Activated naive CD8-positive, alpha-beta T cell (primary cell): ENCODE data around the gene COA8.

Source experiments
- H3K27ac Mint-ChIP-seq: one replicate; pipeline ENCODE4 v1.8.0; 2021; ENCODE audit warnings: mixed read lengths
- H3K27me3 Mint-ChIP-seq: one replicate; pipeline ENCODE4 v1.8.0; 2021; ENCODE audit warnings: mixed read lengths
- H3K36me3 Mint-ChIP-seq: one replicate; pipeline ENCODE4 v1.8.0; 2021; ENCODE audit warnings: mixed read lengths
- H3K4me1 Mint-ChIP-seq: one replicate; pipeline ENCODE4 v1.8.0; 2021; ENCODE audit warnings: low read depth, mixed read lengths
- H3K4me3 Mint-ChIP-seq: one replicate; pipeline ENCODE4 v1.8.0; 2021; ENCODE audit warnings: mild to moderate bottlenecking, mixed read lengths
- H3K9me3 Mint-ChIP-seq: one replicate; pipeline ENCODE4 v1.8.0; 2021; ENCODE audit warnings: low read depth, mixed read lengths

The COA8 gene

DNA sequence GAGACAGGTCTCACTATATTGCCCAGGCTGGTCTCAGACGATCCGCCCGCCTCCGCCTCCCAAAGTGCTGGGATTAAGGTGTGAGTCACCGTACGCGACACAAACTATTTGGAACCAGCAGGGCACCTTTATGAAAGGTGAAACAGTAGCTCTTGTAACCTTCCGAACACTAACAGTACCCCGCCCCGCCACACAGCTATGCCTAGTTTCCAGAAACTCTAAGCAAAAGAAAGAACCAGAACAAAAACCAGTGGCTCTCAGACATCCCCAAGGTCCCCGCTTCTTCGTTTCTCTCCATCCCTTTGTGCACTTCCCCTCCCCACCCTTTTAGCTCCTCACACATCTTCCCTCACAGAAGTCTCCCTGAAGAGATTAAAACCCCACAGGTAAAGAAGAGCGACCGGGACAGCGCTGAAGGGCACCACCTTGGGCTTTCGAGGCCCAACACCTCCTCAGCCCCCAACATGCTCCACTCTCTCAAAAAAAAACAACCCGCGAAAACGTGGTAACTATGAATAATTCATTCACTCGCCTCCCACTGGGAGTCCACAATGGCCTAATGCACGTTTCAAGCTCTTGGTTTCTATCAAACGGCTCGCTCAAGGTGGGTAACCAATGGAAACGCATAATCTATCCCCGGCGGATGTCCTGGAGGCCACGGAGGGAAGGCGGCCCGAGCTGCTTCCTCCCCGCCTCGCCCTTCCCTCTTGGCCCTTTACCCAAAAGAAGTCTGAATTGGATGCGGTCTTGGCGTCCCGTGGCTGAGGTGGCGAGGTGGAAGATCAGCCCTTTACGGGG lies 1.2 kb upstream of the COA8 start:
- Mint-ChIP-seq H3K36me3 (peaks cover 7% of the 10 kb centered on the region), H3K4me1 (peaks cover 69% of the 10 kb centered on the region)

DNA sequence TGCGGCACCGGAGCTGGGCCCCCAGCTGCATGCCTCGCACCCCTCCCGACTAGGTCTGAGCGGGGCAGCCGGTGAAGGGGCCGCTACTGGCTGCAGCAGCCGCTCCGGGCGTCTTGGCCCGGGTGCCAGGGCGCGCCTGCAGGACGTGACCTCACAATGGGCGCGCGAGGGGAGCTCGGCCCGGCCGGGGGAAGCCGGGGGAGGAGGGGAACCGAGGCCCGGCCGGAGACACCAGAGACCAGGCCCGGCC lies 656 bp upstream of the COA8 start:
- H3K36me3 Mint-ChIP-seq: peaks cover 7% of the 10 kb centered on the region
- H3K27ac Mint-ChIP-seq: peak overlapping the region; percentile 95
- no peaks in the 10 kb centered on the region for H3K27me3 Mint-ChIP-seq
- H3K4me3 Mint-ChIP-seq: peak overlapping the region; percentile 99
- peaks cover 66% of the 10 kb centered on the region for H3K4me1 Mint-ChIP-seq
- H3K9me3 Mint-ChIP-seq: no peaks in the 10 kb centered on the region

More for the DNA sequence above, 1.2 kb upstream of the COA8 start:
- H3K4me3 Mint-ChIP-seq: peak overlapping the region; percentile 99
- H3K27ac Mint-ChIP-seq: peak overlapping the region; percentile 95
- H3K27me3 Mint-ChIP-seq: no peaks in the 10 kb centered on the region
- no peaks in the 10 kb centered on the region for H3K9me3 Mint-ChIP-seq

DNA sequence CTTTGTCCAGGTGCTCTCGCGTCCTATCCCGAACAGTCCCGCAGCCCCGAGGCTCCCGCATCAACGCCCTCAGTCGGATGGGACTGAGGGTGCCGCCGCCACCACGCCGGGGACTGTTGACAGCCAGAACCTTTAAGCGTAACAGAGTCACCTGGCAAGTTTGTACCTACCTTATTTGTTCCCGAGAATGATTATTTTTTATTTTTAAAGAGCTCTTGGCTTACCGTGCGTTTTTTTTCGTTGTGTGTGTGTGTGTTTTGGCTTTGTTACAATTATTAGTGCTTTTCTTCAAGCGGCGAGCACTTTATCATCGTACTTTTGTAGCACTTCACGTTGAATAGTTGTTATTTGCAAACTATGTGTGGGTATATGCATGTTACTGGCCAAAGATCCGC lies 463 bp downstream of the COA8 start:
- no peaks in the 10 kb centered on the region for H3K27me3 Mint-ChIP-seq
- peak overlapping the region; percentile 85 for H3K27ac Mint-ChIP-seq
- peaks cover 62% of the 10 kb centered on the region for H3K4me1 Mint-ChIP-seq
- H3K36me3 Mint-ChIP-seq: peaks cover 7% of the 10 kb centered on the region
- peak overlapping the region; percentile 97 for H3K4me3 Mint-ChIP-seq
- H3K9me3 Mint-ChIP-seq: no peaks in the 10 kb centered on the region

DNA sequence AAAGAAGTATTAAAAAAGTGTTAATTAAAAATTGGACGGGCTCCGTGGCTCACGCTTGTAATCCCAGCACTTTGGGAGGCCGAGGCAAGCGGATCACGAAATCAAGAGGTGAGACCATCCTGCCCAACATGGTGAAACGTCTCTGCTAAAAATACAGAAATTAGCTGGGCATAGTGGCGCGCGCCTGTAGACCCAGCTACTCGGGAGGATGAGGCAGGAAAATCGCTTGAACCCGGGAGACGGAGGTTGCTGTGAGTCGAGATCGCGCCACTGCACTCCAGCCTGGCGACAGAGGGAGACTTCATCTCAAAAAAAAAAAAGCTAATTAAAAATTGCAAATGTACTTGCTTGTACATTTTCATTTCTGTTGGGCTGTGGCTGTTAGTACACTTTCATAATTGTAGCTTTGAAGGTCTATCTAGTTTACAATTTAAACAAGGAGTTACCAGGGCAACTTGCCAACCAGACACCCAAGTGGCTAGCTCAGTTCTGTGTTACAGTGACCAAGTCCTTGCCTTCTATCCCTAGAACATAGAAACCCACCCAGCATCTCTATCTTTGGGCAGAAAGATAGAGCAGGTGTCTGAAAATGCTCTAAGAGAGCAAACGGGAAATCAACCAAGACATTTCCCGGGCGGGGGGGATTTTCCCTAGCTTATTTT lies 1.2 kb downstream of the COA8 start:
- Mint-ChIP-seq H3K27ac (no peak overlapping the region), H3K9me3 (no peaks in the 10 kb centered on the region), H3K27me3 (no peaks in the 10 kb centered on the region), H3K36me3 (peaks cover 7% of the 10 kb centered on the region), H3K4me1 (peaks cover 55% of the 10 kb centered on the region), H3K4me3 (peak overlapping the region; percentile 97)

DNA sequence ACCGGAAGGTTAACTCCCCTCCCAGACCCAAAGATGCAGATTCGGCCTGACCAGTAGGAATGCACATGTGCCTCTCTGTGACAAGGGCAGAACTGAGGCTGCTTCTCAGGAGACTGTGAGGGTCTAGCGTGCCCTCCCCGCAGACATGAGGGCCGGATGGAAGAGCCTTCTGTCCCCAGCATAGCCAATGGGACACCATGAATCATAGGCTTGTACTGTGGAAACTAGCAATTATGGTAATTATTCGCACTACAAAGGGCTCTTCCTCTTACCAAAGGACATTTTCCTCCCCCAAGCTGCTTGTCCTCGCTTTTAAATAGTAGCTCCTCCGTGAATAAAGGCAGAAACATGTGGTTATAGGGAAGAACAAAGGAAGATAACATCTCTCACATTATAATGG lies 6.2 kb downstream of the COA8 start:
- Mint-ChIP-seq H3K36me3 (no peaks in the 10 kb centered on the region), H3K27ac (no peak overlapping the region), H3K9me3 (no peaks in the 10 kb centered on the region), H3K4me3 (no peak overlapping the region), H3K4me1 (peaks cover 24% of the 10 kb centered on the region), H3K27me3 (no peaks in the 10 kb centered on the region)

DNA sequence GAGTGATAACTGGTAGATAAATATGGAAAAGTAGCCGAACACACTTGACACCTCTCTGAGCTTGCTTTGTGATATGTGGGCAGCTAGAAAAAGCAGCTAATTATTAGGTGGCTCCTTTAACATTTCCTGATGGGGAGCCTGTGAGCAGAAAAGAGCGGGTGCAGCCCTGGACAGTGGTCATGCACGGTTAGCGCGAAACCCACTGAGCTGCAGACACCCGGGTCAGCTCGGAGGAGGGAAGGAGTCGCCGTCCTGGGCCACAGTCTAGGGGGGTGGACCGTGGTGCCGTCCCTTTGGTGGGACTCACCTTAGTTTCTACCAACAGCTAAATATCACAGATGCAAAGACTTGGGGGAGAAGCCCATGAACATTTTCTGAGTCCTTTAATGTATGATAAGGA lies 6.6 kb downstream of the COA8 start:
- Mint-ChIP-seq H3K9me3 (no peaks in the 10 kb centered on the region), H3K27me3 (no peaks in the 10 kb centered on the region), H3K36me3 (no peaks in the 10 kb centered on the region), H3K4me3 (no peak overlapping the region), H3K27ac (no peak overlapping the region), H3K4me1 (peaks cover 21% of the 10 kb centered on the region)

DNA sequence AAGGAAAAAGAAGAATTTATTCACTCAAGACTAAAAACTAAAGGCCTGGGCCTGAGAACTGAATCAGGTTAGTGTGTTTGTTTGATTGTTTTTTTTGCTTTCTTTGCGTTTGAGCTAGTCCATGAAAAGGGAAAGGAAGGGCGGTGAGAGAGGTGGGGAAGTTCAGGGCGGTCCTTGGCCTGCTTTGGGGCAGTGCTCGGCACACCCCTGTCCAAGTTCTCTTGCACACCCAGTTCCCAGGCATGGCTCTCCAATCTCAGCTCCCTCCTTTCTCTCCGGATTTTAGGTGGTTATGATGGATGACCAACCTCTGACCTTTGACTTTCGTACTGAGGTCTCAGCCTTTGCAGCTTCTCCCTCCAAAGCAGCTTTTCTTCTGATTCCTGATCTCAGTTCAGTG lies 11.3 kb downstream of the COA8 start:
- no peaks in the 10 kb centered on the region for H3K27me3 Mint-ChIP-seq
- H3K36me3 Mint-ChIP-seq: peaks cover 5% of the 10 kb centered on the region
- no peaks in the 10 kb centered on the region for H3K9me3 Mint-ChIP-seq
- no peak overlapping the region for H3K27ac Mint-ChIP-seq
- H3K4me1 Mint-ChIP-seq: peaks cover 3% of the 10 kb centered on the region
- H3K4me3 Mint-ChIP-seq: no peak overlapping the region

DNA sequence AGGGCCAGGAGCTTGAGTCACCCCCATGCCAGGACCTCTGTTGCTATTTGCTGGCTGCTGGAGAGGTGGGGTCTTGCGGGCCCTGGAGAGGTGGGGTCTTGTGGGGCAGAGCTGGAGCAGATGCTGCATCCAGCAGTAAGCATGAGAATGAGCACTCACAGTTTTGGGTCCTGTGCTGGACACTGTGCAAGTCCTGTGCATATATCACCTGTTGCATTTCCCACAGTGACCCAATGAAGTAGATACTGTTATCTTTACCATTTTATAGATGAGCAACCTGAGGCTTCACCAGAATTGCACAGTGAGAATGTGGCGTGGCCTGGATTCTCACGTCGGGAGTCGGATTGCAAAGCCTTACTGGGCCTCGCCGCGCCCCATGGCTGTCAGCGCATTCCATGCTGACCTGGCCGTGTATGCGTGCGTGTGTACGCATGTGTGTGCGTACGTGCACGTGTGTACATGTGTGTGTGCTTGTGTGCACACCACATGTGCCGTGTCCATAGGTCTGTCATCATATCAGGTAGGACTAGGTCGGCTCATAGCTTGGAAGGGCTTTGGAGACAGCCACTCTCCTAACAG lies 12.0 kb downstream of the COA8 start:
- Mint-ChIP-seq H3K27me3 (no peaks in the 10 kb centered on the region), H3K36me3 (peaks cover 5% of the 10 kb centered on the region), H3K27ac (no peak overlapping the region), H3K9me3 (no peaks in the 10 kb centered on the region), H3K4me3 (no peak overlapping the region), H3K4me1 (peaks cover 2% of the 10 kb centered on the region)

DNA sequence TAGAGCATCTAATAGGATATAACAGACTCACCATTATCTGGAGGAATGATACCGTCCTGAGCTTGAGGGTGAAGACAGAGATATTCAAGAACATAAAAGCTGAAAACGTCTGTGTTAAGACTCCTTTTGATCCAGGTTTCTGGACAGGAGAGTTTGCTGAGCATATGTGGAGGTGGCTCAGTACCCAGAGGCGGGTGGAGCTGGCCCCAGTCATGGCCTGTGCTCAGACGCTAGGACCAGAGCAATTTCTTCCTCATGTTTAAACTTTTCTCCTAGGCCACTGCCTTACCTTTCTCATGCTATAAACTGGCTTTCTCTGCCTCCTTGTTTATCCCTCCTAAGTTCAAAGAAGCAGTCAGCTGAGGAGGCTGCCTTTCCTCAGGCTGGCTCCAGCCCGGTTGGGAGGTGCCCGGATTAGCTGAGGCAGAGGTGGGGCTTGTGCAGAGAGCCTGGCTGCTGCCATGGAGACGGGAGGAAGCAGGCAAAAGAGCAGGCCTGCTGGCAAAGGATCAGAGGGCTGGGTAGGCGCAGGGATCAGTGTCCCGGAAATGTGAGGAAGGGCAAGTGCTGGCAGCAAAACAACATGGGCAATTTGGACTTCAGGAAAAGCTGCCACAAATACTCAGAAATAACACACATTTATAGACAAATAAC lies 13.7 kb downstream of the COA8 start:
- no peaks in the 10 kb centered on the region for H3K27me3 Mint-ChIP-seq
- no peak overlapping the region for H3K4me3 Mint-ChIP-seq
- H3K36me3 Mint-ChIP-seq: peaks cover 5% of the 10 kb centered on the region

DNA sequence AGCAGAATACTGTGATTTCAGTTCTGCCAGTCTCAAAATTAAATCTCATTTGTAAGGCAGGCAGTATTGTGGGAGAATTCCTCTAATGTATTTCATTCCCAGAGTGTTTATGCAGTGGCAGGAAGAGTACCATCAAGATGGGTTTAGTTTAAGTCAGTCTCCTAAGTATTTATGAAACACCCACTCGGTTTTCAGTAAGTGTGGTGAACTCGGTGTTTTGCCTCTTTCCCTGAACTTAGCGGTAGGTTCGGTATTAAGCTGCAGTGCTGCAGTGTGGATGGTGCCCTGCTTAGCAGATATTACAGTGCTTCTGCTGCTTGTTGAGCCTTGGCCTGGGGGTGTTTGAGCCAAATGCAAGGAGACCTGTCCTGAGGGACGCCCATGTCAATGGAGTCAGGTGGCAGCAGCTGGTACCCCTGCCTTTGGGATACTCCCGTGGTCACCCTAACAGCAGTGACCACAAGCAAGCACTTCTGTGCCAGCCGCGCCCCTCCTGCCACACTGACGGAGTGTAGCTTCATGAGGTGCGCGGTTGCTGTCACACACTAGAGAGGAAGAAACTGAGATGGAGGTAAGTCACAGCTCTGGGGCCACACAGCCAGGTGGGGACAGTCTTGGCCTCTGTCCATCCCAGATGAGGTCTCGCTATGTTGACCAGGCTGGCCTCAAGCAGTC lies 15.8 kb downstream of the COA8 start:
- Mint-ChIP-seq H3K27ac (no peak overlapping the region), H3K27me3 (no peaks in the 10 kb centered on the region), H3K36me3 (peaks cover 9% of the 10 kb centered on the region), H3K4me3 (no peak overlapping the region), H3K4me1 (no peaks in the 10 kb centered on the region), H3K9me3 (no peaks in the 10 kb centered on the region)

More for the DNA sequence above, 13.7 kb downstream of the COA8 start:
- Mint-ChIP-seq H3K9me3 (no peaks in the 10 kb centered on the region), H3K4me1 (peaks cover 2% of the 10 kb centered on the region), H3K27ac (no peak overlapping the region)

DNA sequence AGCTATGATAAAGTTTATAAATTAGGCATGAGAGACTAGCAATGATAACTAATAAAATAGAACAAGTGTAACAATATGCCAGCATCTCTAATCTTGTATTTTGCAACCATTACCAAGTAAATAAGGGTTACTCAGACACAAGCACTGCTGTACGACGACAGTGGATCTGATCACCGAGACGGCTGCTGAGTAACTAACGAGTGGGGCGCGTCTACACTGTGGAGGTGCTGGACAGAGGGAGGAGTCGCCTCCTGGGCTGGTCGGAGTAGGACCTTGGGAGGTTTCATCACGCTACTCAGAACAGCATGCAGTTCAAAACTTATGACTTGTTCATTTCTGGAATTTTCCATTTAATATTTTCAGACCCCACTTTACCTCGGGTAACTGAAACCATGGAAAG lies 18.4 kb downstream of the COA8 start:
- H3K4me1 Mint-ChIP-seq: no peaks in the 10 kb centered on the region
- no peaks in the 10 kb centered on the region for H3K9me3 Mint-ChIP-seq
- no peak overlapping the region for H3K27ac Mint-ChIP-seq
- peaks cover 5% of the 10 kb centered on the region for H3K36me3 Mint-ChIP-seq
- no peak overlapping the region for H3K4me3 Mint-ChIP-seq
- H3K27me3 Mint-ChIP-seq: no peaks in the 10 kb centered on the region

DNA sequence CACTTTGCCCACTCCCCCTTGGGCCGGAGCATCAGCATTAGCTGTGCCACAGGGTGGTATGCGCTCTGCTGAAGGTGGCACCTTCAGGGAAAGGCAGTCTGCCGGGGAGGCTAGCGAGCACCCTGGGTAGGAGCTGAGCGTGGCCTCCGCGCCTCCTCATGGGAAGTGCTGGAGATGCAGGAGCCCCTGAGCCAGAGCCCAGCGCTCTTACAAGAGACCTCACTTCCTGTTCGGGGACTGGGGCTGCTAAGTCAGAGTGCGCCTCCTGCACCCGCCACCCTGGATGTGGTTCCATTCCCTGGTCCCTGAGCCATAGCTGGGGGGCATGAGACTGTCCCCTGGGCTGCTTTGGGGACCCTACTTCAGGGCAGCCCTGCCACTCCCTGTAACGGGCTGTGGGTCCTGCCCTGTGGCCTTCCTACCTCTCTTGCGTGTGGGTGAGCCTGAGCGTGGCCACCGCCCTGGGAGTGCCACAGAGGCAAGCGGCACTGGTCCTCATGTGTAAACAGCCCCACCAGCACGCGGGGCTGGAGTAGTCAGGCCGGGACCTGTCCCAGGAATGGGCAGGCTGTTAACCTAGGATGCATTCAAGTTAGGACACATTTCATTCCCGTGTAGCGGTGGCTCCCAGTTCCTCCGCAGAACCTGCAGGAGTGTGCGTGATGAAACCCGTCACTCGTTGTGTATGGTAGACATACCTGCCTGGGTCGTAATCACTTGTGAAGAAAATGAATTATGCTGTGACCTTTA lies 19.4 kb downstream of the COA8 start:
- Mint-ChIP-seq H3K4me3 (no peak overlapping the region), H3K27ac (no peak overlapping the region), H3K36me3 (peaks cover 5% of the 10 kb centered on the region), H3K9me3 (no peaks in the 10 kb centered on the region), H3K27me3 (no peaks in the 10 kb centered on the region), H3K4me1 (peaks cover 1% of the 10 kb centered on the region)

DNA sequence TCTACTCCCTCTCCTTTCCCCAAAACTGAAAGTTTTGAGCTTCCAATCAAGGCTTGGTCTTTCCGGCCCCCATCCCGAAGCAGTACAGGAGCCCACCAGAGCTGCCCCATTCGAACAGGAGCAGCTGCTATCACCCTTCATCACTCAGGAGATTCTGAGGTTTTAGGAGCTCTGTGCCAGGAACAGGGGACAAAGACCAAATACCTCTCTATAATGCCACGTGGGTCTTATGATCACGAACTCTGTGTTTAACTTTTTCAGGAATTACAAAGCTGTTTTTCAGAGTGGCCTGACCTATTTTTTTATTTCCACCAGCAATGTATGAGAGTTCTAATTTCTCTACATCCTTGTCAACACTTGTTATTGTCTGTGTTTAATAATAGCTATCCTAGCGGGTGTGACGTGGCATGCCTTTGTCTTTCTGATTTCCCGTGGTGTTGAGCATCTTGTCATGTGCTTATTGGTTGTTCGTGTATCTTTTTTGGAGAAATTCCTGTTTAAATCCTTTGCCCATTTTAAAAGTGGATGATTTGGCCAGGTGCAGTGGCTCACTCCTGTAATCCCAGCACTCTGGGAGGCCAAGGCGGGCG lies 21.7 kb downstream of the COA8 start:
- Mint-ChIP-seq H3K27ac (no peak overlapping the region), H3K4me3 (no peak overlapping the region), H3K9me3 (no peaks in the 10 kb centered on the region), H3K4me1 (peaks cover 1% of the 10 kb centered on the region), H3K27me3 (no peaks in the 10 kb centered on the region), H3K36me3 (peaks cover 5% of the 10 kb centered on the region)

DNA sequence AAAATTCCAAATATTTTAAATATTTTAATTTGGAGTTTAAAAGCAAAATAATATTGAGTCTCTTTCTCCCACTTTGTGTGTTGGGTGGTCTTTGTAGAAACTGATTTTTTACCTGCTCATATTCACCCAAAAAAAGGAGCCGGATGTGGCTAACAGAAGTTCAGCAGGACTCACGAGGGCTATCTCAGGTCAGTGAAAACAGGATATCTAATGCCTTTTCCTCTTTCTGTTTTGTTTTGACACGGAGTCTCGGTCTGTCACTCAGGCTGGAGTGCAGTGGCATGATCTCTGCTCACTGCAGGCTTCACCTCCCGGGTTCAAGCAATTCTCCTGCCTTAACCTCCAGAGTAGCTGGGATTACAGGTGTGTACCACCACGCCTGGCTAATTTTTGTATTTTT lies 30.8 kb downstream of the COA8 start:
- H3K27ac Mint-ChIP-seq: no peak overlapping the region
- H3K27me3 Mint-ChIP-seq: no peaks in the 10 kb centered on the region
- no peaks in the 10 kb centered on the region for H3K9me3 Mint-ChIP-seq
- no peaks in the 10 kb centered on the region for H3K36me3 Mint-ChIP-seq
- H3K4me1 Mint-ChIP-seq: no peaks in the 10 kb centered on the region
- H3K4me3 Mint-ChIP-seq: no peak overlapping the region
